Endothelial cell of umbilical vein (primary cell): Measurements from ENCODE around the gene SOX5. TPM values are rescaled to one million over a fixed set of nuclear protein-coding genes. Genes with fewer than 3 reads are reported as not detected.

ENCODE experiments used
- BruUV-seq: library from RNA; stranded (reverse); fragments of 400-500 nt; replicated peaks from 2 replicates; lab custom pipeline; 2021; lab: Mats Ljungman, UMichigan
- CTCF ChIA-PET: fragments of 300-600, 350-600 bp; sonication (Branson Sonifier 250); formaldehyde crosslinking; loops from one replicate; lab custom pipeline; 2021; ENCODE audit warnings: antibody characterized with exemption, inconsistent platforms; lab: Charles Lee
- POLR2A ChIA-PET: fragments of 300-600, 350-600 bp; sonication (Branson Sonifier 250); formaldehyde crosslinking; loops from one replicate; lab custom pipeline; 2021; ENCODE audit warnings: antibody characterized with exemption, inconsistent platforms; lab: Charles Lee
- DNase-seq: peaks from one replicate; pipeline ENCODE4 v3.0.0-alpha.2; 2011; ENCODE audit warnings: low read depth, low spot score
- FAIRE-seq: peaks from 2 replicates; lab custom pipeline; 2011; peaks lifted over from hg19 to GRCh38; lab: Jason Lieb, UNC
- H2AFZ ChIP-seq: 2 replicates; pipeline ENCODE4 v1.6.0; 2012; ENCODE audit warnings: low read depth, low read length, control low read depth, inconsistent platforms
- H3K27ac ChIP-seq: 2 replicates; pipeline ENCODE4 v1.5.1; 2011; ENCODE audit warnings: low read depth, mild to moderate bottlenecking, control low read depth, low read length, moderate library complexity; ENCODE audit not compliant: insufficient read depth
- H3K27me3 ChIP-seq, 2 experiments: 2 replicates each; pipeline versions ENCODE4 v1.6.0 to v1.6.1; 2011; ENCODE audit warnings: low read length in 2 of 2, mixed read lengths in 1 of 2; ENCODE audit not compliant: control insufficient read depth in 2 of 2, insufficient read depth in 2 of 2
- H3K36me3 ChIP-seq, 2 experiments: 2 replicates in 1 of 2; 3 replicates in 1 of 2; pipeline ENCODE4 v1.5.1; 2011; ENCODE audit warnings: low read length in 2 of 2, mild to moderate bottlenecking in 1 of 2, moderate library complexity in 1 of 2; ENCODE audit not compliant: control insufficient read depth in 2 of 2, insufficient read depth in 2 of 2; ENCODE audit errors: extremely low read depth in 1 of 2
- H3K4me1 ChIP-seq: 3 replicates; pipeline ENCODE4 v1.5.1; 2011; ENCODE audit warnings: mild to moderate bottlenecking, low read length; ENCODE audit not compliant: control insufficient read depth, insufficient read depth; ENCODE audit errors: extremely low read depth
- H3K4me2 ChIP-seq: 2 replicates; pipeline ENCODE4 v1.6.1; 2011; ENCODE audit warnings: low read length, control low read depth, mixed read lengths; ENCODE audit not compliant: insufficient read depth
- H3K4me3 ChIP-seq, 3 experiments: fragments of 200-600 bp in 1 of 3; sonication (generic), shearing (Covaris generic) in 1 of 3; replicated peaks in 1 of 3; 2 replicates each; pipeline ENCODE4 v1.5.1; 2011 to 2016; ENCODE audit warnings: control low read depth in 3 of 3, low read length in 3 of 3, mild to moderate bottlenecking in 2 of 3, inconsistent platforms in 1 of 3, low read depth in 1 of 3, moderate library complexity in 1 of 3; ENCODE audit not compliant: insufficient read depth in 1 of 3
- H3K79me2 ChIP-seq: 2 replicates; pipeline ENCODE4 v1.6.0; 2012; ENCODE audit warnings: low read length, inconsistent platforms; ENCODE audit not compliant: control insufficient read depth, insufficient read depth
- H3K9ac ChIP-seq: replicated peaks from 2 replicates; pipeline ENCODE3; 2011; ENCODE audit warnings: low read length, control low read depth; ENCODE audit not compliant: insufficient read depth; ENCODE audit errors: extremely low read depth
- H3K9me1 ChIP-seq: replicated peaks from 3 replicates; pipeline ENCODE4 v1.6.0; 2011; ENCODE audit warnings: mild to moderate bottlenecking, low read length; ENCODE audit not compliant: control insufficient read depth, insufficient read depth; ENCODE audit errors: extremely low read depth
- H3K9me3 ChIP-seq: replicated peaks from 2 replicates; pipeline ENCODE4 v1.5.1; 2012; ENCODE audit warnings: low read length, inconsistent platforms; ENCODE audit not compliant: control insufficient read depth, insufficient read depth
- H4K20me1 ChIP-seq: replicated peaks from 2 replicates; pipeline ENCODE3; 2011; ENCODE audit warnings: mild to moderate bottlenecking, low read length; ENCODE audit not compliant: control insufficient read depth, insufficient read depth; ENCODE audit errors: extremely low read depth
- EZH2 ChIP-seq: IDR thresholded peaks from 2 replicates; pipeline ENCODE4 v1.6.1; 2012; ENCODE audit warnings: borderline replicate concordance, low read depth, mild to moderate bottlenecking, moderate library complexity, low read length, inconsistent platforms; ENCODE audit not compliant: severe bottlenecking
- FOS ChIP-seq: IDR thresholded peaks from 2 replicates; pipeline ENCODE4 v1.6.1; 2011; ENCODE audit warnings: mild to moderate bottlenecking, low read length, moderate library complexity, borderline replicate concordance; ENCODE audit not compliant: insufficient read depth
- GATA2 ChIP-seq: IDR thresholded peaks from 2 replicates; pipeline ENCODE4 v1.7.0; 2011; ENCODE audit warnings: low read depth, mild to moderate bottlenecking, moderate library complexity, mixed read lengths, low read length; ENCODE audit not compliant: insufficient read length, insufficient read depth
- JUN ChIP-seq: IDR thresholded peaks from 2 replicates; pipeline ENCODE4 v1.6.1; 2011; ENCODE audit warnings: borderline replicate concordance, low read depth; ENCODE audit not compliant: insufficient read length, insufficient read depth
- MYC ChIP-seq: IDR thresholded peaks from one replicate; pipeline ENCODE4 v1.6.1; 2011; ENCODE audit warnings: mild to moderate bottlenecking, low read depth, low read length
- POLR2A ChIP-seq: IDR thresholded peaks from 2 replicates; pipeline ENCODE4 v1.6.1; 2012; ENCODE audit warnings: low read depth, mild to moderate bottlenecking, control low read depth, low read length
- POLR2AphosphoS5 ChIP-seq: IDR thresholded peaks from 2 replicates; pipeline ENCODE4 v1.6.1; 2012; ENCODE audit warnings: low read depth, mild to moderate bottlenecking, control low read depth, low read length, moderate library complexity; ENCODE audit not compliant: insufficient read depth
- dilution Hi-C: fragments of 300-500 bp; cut with MboI; formaldehyde crosslinking; loops from one replicate; pipeline ENCODE4 v1.15.0; 2019; ENCODE audit warnings: low sequenced_read_pairs; ENCODE audit not compliant: extremely low pct_ligation_motif_present
- intact Hi-C: fragments of 100-400 bp; cut with micrococcal nuclease; formaldehyde crosslinking; loops from one replicate; pipeline ENCODE4 v1.10.0; 2022
- polyA plus RNA-seq, 4 experiments: library from polyadenylated mRNA; depleted of rRNA in 3 of 4; stranded (reverse) in 3 of 4; unstranded in 1 of 4; fragments of >200 nt; gene quantifications; 2 replicates each; pipeline versions ENCODE4 v1.2.1 to v1.2.3, GENCODE V29; 2011 to 2012; ENCODE audit warnings: missing spikeins in 1 of 4
- total RNA-seq: library from RNA; stranded (reverse); gene quantifications from 2 replicates; pipeline ENCODE4 v1.2.3, GENCODE V29; 2021
- TF ChIP-seq, protein P1 (sequence below), 2 donors: IDR thresholded peaks; 1 replicate in 1 of 2; 2 replicates in 1 of 2; pipeline ENCODE4 v1.5.1; 2011; ENCODE audit warnings: low read length in 2 of 2, mild to moderate bottlenecking in 2 of 2, moderate library complexity in 2 of 2, control low read depth in 1 of 2, inconsistent platforms in 1 of 2, low read depth in 1 of 2; ENCODE audit not compliant: insufficient read depth in 1 of 2; ENCODE audit errors: extremely low read depth in 1 of 2
- TF ChIP-seq, protein P2 (sequence below): IDR thresholded peaks from 2 replicates; pipeline ENCODE4 v1.6.1; 2011; ENCODE audit not compliant: insufficient read depth, insufficient read length

Gene SOX5
- total and polyA plus RNA-seq, 2 donors (not counting 3 experiments of a cell fraction or from before 2014, with no cell fraction given): 0.63 to 3.5 TPM

GRCh38 chr12:23942841-23943240 is 6.6 kb downstream of the SOX5 start:
- ChIA-PET CTCF (no interaction called here), POLR2A (no interaction called here)
- FAIRE-seq (no peak), DNase-seq (no peak)
- Histone ChIP-seq H3K27me3 (peaks cover 0 to 5% of the 10 kb centered on the region in 2 experiments), H3K4me2 (no peak overlapping the region), H3K9me3 (no peaks in the 10 kb centered on the region), H3K79me2 (no peaks in the 10 kb centered on the region), H3K9ac (no peak overlapping the region), H2AFZ (no peak overlapping the region), H4K20me1 (no peaks in the 10 kb centered on the region), H3K27ac (no peak overlapping the region), H3K9me1 (no peaks in the 10 kb centered on the region), H3K36me3 (no peaks in the 10 kb centered on the region), H3K4me3 (no peak overlapping the region), H3K4me1 (no peaks in the 10 kb centered on the region)
- intact Hi-C loops (no loop called here), dilution Hi-C loops (no loop called here)
- no peak for TF ChIP-seq JUN
- no peak for TF ChIP-seq FOS
- TF ChIP-seq, protein P1, sequence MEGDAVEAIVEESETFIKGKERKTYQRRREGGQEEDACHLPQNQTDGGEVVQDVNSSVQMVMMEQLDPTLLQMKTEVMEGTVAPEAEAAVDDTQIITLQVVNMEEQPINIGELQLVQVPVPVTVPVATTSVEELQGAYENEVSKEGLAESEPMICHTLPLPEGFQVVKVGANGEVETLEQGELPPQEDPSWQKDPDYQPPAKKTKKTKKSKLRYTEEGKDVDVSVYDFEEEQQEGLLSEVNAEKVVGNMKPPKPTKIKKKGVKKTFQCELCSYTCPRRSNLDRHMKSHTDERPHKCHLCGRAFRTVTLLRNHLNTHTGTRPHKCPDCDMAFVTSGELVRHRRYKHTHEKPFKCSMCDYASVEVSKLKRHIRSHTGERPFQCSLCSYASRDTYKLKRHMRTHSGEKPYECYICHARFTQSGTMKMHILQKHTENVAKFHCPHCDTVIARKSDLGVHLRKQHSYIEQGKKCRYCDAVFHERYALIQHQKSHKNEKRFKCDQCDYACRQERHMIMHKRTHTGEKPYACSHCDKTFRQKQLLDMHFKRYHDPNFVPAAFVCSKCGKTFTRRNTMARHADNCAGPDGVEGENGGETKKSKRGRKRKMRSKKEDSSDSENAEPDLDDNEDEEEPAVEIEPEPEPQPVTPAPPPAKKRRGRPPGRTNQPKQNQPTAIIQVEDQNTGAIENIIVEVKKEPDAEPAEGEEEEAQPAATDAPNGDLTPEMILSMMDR (IDR thresholded peaks at IDR 0.05; ENCODE audit: extremely low read depth in 1 of 2, insufficient read depth in 1 of 2, low read depth in 1 of 2, low read length in 2 of 2): no peak
- TF ChIP-seq MYC: no peak
- TF ChIP-seq POLR2A: no peak
- TF ChIP-seq, protein P2, sequence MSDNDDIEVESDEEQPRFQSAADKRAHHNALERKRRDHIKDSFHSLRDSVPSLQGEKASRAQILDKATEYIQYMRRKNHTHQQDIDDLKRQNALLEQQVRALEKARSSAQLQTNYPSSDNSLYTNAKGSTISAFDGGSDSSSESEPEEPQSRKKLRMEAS: no peak
- TF ChIP-seq GATA2: no peak
- BruUV-seq: no TSS peak

- TF ChIP-seq, protein P1 (IDR thresholded peaks at IDR 0.05; ENCODE audit: extremely low read depth in 1 of 2, insufficient read depth in 1 of 2, low read depth in 1 of 2, low read length in 2 of 2): no peak
- TF ChIP-seq POLR2A: no peak
- TF ChIP-seq FOS: no peak
- TF ChIP-seq, protein P2: no peak
- no peak for TF ChIP-seq GATA2
- no peak for TF ChIP-seq JUN
- no peak for TF ChIP-seq EZH2
- no peak for TF ChIP-seq MYC
- TF ChIP-seq POLR2AphosphoS5: no peak
- Histone ChIP-seq H3K9me1 (no peaks in the 10 kb centered on the region), H3K4me1 (no peaks in the 10 kb centered on the region), H2AFZ (no peak overlapping the region), H3K36me3 (no peaks in the 10 kb centered on the region), H3K9ac (no peak overlapping the region), H3K4me3 (no peak overlapping the region), H3K27me3 (peaks cover 0 to 2% of the 10 kb centered on the region in 2 experiments), H4K20me1 (no peaks in the 10 kb centered on the region), H3K79me2 (no peaks in the 10 kb centered on the region), H3K9me3 (no peaks in the 10 kb centered on the region), H3K27ac (no peak overlapping the region), H3K4me2 (no peak overlapping the region)
- ChIA-PET POLR2A (no interaction called here), CTCF (no interaction called here)
- DNase-seq: no peak
- no peak for FAIRE-seq
- no TSS peak for BruUV-seq
- intact Hi-C loops: no loop called here
- dilution Hi-C loops: no loop called here
Observed at GRCh38 chr12:23941780-23942179, 7.7 kb downstream of the SOX5 start.
